ENCODE data around the gene SELENOP.
"Not testable (repeated sequence)": the region's sequence is repeated elsewhere in the genome, so short reads cannot be mapped to it uniquely, and the experiment has no call there.

The SELENOP gene

GRCh38 chr5:42811591-42812446, at the start of gene SELENOP:
Gene SELENOP (minus strand): TSS chr5:42811892. CDS start chr5:42808353, 3,539 bp downstream.
- no peak for DNase-seq (ENCODE audit: low spot score)
- FAIRE-seq = no peak

DNA sequence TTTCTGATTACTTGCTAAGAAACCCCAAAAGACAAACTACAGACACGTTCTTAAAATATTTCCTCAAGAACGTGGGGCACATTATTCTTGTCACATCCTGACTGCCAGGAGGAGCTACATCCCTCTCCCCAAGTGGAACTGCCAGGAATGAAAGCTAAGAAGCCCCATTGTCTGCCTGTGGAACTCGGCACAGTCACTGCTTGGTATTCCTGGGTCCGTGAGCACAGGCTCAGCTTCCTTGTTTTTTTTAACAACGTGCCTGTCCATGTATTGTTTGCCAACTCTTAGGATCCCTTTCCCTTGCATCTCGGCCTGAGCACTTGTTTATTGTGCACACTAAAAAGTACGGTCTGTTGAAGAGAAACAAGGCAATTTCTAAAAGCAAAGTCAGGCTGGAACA, 47.0 kb upstream of the SELENOP start:
- FAIRE-seq (no peak), DNase-seq (ENCODE audit: low spot score) (no peak)

DNA sequence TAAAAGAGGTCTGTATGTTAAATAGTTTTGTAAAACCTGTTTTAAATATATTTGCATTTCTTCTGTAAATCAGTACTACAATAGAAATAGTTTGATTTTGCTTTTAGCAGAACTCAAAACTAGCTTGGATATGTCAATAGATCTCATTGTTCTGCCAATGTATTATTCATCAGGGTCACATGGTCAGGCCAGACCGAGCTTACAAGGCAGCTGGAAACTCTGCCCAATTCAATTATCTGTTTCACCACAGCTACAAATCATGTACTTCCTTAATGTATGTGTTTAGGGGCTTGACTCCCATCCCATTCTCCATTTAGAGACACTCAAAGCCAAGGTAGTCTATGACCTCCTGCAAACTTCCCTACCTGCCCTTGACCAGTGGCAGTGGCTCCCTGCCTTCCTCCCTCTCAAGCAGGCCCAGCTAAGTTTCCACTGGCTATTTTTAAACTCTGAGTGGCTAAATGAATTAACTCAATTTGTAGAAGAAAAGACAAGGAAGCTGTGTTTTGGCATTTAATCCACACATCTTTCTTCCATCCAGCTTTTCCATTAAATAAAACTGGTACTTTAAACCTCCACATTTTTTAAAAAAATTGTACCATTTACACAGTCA, 46.4 kb upstream of the SELENOP start:
- DNase-seq (ENCODE audit: low spot score) = no peak
- FAIRE-seq = no peak

- no peak for DNase-seq (ENCODE audit: low spot score)
- FAIRE-seq = no peak
Measured at GRCh38 chr5:42855811-42856210, 44.1 kb upstream of the SELENOP start.

GRCh38 chr5:42855386-42855785, 43.7 kb upstream of the SELENOP start:
- DNase-seq (ENCODE audit: low spot score) (no peak), FAIRE-seq (no peak)

DNA sequence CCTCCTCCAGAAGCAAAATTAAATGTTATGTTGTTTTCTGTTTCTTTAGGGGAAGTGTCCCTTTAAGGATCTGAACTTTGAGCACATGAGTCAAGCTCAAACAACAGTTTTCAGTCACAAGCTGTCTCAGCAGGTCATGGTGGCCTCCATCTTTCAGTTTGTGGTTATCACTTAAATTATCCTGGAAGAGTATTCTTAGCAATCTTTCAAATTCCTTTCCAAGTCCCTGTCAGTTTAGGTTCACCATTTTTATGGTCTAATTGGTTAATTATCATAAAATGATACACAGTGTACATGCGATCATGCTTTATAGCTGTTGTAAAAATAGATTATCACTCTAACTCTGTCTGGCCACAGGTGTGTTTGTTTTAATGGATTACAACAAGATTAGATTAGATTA, 43.1 kb upstream of the SELENOP start:
- FAIRE-seq (no peak), DNase-seq (ENCODE audit: low spot score) (no peak)

DNA sequence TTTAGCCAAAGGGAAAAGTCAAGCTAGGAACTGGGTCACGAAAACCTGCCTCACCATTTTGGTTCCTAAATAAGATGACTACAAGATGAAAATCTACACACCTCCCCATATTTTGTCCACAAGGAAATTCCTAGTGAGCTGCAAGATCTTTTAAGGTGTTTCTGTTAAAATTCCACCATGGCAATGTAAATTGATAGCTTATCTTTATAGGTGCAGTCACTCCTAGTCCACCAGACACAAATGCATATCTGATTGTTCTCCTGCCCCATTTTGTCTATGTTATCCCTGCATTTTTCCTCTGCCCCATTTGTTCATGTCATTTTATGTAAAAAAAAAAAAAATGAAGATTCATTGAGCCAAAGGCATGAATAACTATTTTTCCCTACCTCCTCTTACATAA, 41.1 kb upstream of the SELENOP start:
- no peak for DNase-seq (ENCODE audit: low spot score)
- FAIRE-seq = no peak

DNA sequence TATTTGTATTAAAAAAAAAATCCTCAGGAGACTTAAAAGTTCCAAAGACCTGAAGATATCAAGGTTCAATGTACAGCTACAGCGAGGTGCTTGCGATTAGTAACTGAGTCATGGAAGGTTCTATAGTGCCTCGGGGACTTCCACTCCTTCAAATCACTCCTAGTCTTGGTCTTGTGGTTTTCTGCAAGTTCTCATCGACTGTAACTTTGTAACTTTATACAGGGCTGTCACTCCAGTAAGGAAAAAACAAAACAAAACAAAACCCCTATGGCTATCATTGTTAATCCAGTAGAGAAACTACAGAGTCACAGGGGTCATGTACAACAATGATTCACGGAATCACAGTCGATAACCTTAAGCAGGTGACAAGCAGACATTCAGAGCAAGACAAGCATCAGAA, 39.8 kb upstream of the SELENOP start:
- DNase-seq (ENCODE audit: low spot score) (no peak), FAIRE-seq (no peak)

- no peak for FAIRE-seq
- DNase-seq (ENCODE audit: low spot score) = no peak
Measured at GRCh38 chr5:42848545-42848944, 36.9 kb upstream of the SELENOP start.

GRCh38 chr5:42844408-42844807, 32.7 kb upstream of the SELENOP start:
- not testable (repeated sequence) for FAIRE-seq; DNase-seq (ENCODE audit: low spot score)

DNA sequence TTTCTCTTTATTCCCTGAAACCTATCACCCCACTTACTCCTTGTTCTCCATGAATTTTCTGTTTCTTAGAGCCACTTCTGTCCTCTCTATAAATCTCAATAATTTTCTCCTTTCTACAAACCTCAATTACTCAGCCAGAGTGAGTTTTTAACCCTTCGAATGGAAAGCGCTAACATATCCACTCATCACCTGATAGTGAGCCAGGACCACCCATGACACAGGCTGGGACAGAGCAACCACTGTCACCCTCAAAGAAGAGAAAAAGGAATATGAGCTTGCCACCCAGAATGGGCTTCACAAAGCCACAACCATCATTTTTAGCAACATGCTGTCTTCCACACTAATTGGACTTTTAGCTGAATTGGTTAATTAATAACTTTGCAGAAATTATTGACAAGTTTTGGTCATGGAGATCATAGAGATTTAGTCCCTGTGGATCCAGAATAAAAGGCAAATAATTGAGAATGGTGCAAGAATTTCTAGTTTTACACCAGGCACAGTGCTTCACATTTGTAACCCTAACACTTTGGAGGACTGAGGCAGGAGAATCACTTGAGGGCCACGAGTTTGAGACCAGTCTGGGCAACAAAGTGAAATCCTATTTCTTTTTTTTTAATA, 32.1 kb upstream of the SELENOP start:
- DNase-seq (ENCODE audit: low spot score) (no peak), FAIRE-seq (no peak)

DNA sequence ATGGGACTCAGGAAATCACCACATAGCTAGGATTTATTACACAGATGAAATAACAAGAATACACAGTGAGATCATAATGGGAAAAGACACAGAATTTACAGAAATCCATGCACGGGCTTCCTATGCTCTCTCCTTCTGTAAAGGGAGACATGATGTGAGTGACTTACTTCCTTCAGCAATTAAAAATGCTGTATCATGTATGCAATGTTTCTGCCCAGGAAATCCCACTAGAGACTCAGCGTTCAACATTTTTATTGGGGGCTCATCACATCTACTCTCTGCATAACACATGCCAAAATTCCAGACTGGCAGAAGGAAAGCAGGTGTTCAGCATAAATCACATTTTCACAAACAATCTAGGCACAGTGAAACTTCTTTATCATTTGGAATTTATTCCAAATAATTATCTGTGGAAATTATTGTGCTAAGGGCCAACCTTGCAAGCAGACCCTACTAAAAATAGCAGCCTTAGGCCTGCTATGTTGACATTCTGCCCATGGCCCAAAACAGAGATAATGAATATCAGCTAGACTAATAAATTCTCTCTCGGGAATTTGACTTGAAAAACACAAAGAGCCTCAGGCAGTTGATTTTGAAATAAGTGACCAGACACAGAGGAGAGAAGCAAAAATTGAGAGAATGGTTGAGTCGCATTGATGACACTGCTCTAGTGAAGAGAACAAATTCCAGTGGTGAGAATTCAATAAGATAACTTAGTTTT, 31.4 kb upstream of the SELENOP start:
- FAIRE-seq (no peak), DNase-seq (ENCODE audit: low spot score) (no peak)

GRCh38 chr5:42840842-42841567, 29.3 kb upstream of the SELENOP start:
- FAIRE-seq = no peak

DNA sequence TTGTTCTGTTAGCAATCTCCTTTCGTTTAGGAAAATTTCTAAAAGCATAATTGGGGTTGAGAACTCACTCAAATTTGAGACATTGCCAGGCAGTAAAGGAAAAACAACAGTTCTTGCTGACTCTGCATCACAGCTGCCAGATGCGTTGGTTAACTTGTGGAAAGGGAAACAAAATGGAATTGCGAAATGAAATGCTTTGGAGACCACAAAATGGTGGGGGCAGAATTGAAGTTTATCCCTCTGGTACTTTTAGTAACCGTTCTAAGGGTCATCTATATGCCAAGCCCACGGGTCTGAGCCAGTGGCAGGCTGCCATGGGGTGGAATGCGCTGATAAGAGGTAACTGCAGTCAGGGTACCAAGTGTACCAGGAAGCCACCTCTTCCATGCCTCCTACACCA, 28.6 kb upstream of the SELENOP start:
- FAIRE-seq (peak; percentile 30), DNase-seq (ENCODE audit: low spot score) (peak; percentile 49)

More at GRCh38 chr5:42840842-42841567, 29.3 kb upstream of the SELENOP start:
- no peak for DNase-seq (ENCODE audit: low spot score)

GRCh38 chr5:42839196-42839595, 27.5 kb upstream of the SELENOP start:
- DNase-seq (ENCODE audit: low spot score) (no peak), FAIRE-seq (no peak)

GRCh38 chr5:42837601-42838000, 25.9 kb upstream of the SELENOP start:
- FAIRE-seq (no peak), DNase-seq (ENCODE audit: low spot score) (no peak)

GRCh38 chr5:42836070-42836769, 24.5 kb upstream of the SELENOP start:
- DNase-seq (ENCODE audit: low spot score) (no peak), FAIRE-seq (peak; percentile 48)

DNA sequence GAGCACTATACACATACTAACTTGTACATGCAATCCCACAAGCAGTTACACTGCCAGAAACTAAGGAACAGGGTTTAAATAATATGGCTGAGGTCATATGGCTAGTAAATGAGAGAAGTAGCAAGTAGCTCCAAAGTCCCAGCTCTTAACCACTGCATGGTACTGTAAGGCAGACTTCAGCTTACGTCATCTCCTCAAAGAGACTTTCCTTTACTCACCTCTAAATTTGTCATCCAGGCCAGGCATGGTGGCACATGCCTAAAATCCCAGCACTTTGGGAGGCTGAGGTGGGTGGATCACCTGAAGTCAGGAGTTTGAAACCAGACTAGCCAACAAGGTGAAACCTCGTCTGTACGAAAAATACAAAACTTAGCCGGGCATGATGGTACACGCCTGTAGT, 20.4 kb upstream of the SELENOP start:
- no peak for FAIRE-seq
- DNase-seq (ENCODE audit: low spot score) = no peak

DNA sequence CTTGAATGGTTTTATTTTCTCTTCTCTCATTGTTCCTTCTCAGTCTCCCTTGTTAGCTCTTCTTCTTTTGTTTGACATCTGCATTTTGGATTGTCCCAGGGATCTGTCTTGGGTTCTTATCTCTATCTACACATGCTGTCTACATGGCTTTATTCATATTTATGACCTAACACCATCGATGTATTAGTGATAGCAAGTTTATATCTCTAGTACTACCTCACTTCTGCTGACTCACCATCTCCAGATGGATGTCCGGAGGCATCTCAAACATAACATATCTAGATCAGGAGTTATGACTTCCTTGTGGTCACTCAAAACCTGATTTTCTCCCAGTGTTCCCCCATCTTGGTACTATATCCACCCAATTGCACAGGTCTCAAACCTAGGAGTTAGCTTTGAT, 19.2 kb upstream of the SELENOP start:
- DNase-seq (ENCODE audit: low spot score) (no peak), FAIRE-seq (no peak)

- FAIRE-seq = no peak
- DNase-seq (ENCODE audit: low spot score) = no peak
Measured at GRCh38 chr5:42828671-42829070, 17.0 kb upstream of the SELENOP start.

All from urothelium cell line (cell line).